ENCODE measurements around the gene PODXL2. TPM values are rescaled to one million over a fixed set of nuclear protein-coding genes. Genes with fewer than 3 reads are reported as not detected.

The PODXL2 gene
- total and polyA plus RNA-seq, 9 donors = 4.7 to 8.9 (median 7.4) TPM

DNA sequence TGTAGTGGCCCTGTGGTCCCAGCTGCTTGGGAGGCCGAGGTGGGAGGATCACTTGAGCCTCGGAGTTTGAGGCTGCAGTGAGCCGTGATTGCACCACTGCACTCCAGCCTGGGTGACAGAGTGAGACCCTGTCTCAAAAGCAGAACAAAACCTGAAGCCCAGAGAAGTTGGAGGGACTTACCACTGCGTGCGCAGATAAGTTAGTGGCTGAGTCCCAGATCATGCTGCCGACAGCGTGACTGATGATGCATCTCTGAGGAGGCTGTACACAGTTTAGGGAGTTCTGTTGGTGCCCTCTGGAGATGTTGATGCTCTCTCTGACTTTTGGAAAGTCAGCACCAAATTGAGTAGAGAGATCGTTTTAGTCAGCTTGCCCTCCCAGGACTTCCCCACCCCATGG, 27.9 kb downstream of the PODXL2 start:
- no peaks in the 10 kb centered on the region for H3K27me3 ChIP-seq (ENCODE audit: control insufficient read depth, insufficient read depth, low read length)
- no peak for DNase-seq
- H3K4me3 ChIP-seq (ENCODE audit: low read length) = no peak overlapping the region
- 86% methylated on average over 5 of the region's 8 CpGs for WGBS (ENCODE audit: insufficient coverage)
- no peak overlapping the region for H3K27ac ChIP-seq (ENCODE audit: low read length)
- no peaks in the 10 kb centered on the region for H3K36me3 ChIP-seq (ENCODE audit: control insufficient read depth, insufficient read depth, low read length)
- H3K9me3 ChIP-seq (replicated peaks; ENCODE audit: control insufficient read depth, low read depth, low read length) = no peaks in the 10 kb centered on the region
- H3K4me1 ChIP-seq (ENCODE audit: control insufficient read depth, insufficient read depth, low read length) = peaks cover 9% of the 10 kb centered on the region

DNA sequence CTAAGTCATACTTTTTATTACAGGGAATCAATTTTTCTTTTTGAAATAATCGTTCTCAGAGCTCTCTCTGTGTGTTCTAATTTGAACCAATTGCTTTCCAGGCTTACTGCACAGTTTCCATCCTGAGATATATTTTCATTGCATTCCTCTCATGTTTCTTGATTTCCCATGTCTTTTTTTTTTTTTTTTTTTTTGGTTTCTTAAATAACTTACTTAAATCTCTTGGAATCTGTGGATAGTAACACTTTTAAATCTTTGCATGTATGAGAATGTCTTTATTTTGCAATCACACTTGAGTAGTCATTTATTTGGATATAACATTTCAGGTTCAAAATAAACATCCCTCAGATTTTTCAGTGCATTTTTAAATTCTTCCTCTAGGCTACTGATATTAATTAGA, 29.2 kb downstream of the PODXL2 start:
- DNase-seq = no peak
- no CpG with 5 or more reads among the region's 1 CpG for whole genome bisulfite sequencing (ENCODE audit: insufficient coverage)

DNA sequence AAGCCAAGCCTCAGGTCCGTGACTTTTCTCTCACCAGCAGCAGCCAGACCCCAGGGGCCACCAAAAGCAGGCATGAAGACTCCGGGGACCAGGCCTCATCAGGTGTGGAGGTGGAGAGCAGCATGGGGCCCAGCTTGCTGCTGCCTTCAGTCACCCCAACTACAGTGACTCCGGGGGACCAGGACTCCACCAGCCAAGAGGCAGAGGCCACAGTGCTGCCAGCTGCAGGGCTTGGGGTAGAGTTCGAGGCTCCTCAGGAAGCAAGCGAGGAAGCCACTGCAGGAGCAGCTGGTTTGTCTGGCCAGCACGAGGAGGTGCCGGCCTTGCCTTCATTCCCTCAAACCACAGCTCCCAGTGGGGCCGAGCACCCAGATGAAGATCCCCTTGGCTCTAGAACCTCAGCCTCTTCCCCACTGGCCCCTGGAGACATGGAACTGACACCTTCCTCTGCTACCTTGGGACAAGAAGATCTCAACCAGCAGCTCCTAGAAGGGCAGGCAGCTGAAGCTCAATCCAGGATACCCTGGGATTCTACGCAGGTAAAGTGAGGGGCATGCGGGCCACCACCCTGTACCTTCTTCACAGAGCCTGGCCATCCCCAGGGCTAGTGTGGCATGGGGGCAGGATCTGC, 31.8 kb downstream of the PODXL2 start:
- Histone ChIP-seq H3K27ac (ENCODE audit: low read length) (no peak overlapping the region), H3K4me1 (ENCODE audit: control insufficient read depth, insufficient read depth, low read length) (peaks cover 2% of the 10 kb centered on the region), H3K4me3 (ENCODE audit: low read length) (no peak overlapping the region), H3K36me3 (ENCODE audit: control insufficient read depth, insufficient read depth, low read length) (no peaks in the 10 kb centered on the region), H3K9me3 (replicated peaks; ENCODE audit: control insufficient read depth, low read depth, low read length) (no peaks in the 10 kb centered on the region), H3K27me3 (ENCODE audit: control insufficient read depth, insufficient read depth, low read length) (no peaks in the 10 kb centered on the region)
- DNase-seq = no peak
- 99% methylated on average over 8 of the region's 10 CpGs for WGBS (ENCODE audit: insufficient coverage)

More for the DNA sequence above, 29.2 kb downstream of the PODXL2 start:
- Histone ChIP-seq H3K4me1 (ENCODE audit: control insufficient read depth, insufficient read depth, low read length) (peaks cover 5% of the 10 kb centered on the region), H3K27me3 (ENCODE audit: control insufficient read depth, insufficient read depth, low read length) (no peaks in the 10 kb centered on the region), H3K9me3 (replicated peaks; ENCODE audit: control insufficient read depth, low read depth, low read length) (no peaks in the 10 kb centered on the region), H3K27ac (ENCODE audit: low read length) (no peak overlapping the region), H3K36me3 (ENCODE audit: control insufficient read depth, insufficient read depth, low read length) (no peaks in the 10 kb centered on the region), H3K4me3 (ENCODE audit: low read length) (no peak overlapping the region)

DNA sequence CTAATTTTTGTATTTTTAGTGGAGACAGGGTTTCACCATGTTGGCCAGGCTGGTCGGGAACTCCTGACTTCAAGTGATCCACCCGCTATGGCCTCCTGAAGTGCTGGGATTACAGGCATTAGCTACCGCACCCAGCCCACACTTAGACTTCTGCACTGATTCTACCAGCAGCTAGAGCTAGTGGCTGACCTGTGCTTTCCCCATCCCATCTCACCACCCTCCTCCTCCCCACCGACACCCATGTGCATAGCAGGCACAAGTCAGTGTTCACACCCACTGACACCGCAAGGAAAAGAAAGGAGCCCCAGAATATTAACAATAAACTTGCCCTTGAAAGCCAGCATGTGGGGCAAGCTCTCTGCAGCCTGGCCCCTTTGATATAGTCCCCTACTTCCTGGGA, 32.6 kb downstream of the PODXL2 start:
- no peaks in the 10 kb centered on the region for H3K36me3 ChIP-seq (ENCODE audit: control insufficient read depth, insufficient read depth, low read length)
- WGBS (ENCODE audit: insufficient coverage) = 81% methylated on average over 5 of the region's 5 CpGs
- H3K4me1 ChIP-seq (ENCODE audit: control insufficient read depth, insufficient read depth, low read length) = peaks cover 2% of the 10 kb centered on the region
- no peak for DNase-seq
- H3K27ac ChIP-seq (ENCODE audit: low read length) = no peak overlapping the region
- H3K27me3 ChIP-seq (ENCODE audit: control insufficient read depth, insufficient read depth, low read length) = no peaks in the 10 kb centered on the region
- H3K9me3 ChIP-seq (replicated peaks; ENCODE audit: control insufficient read depth, low read depth, low read length) = no peaks in the 10 kb centered on the region
- H3K4me3 ChIP-seq (ENCODE audit: low read length) = no peak overlapping the region

DNA sequence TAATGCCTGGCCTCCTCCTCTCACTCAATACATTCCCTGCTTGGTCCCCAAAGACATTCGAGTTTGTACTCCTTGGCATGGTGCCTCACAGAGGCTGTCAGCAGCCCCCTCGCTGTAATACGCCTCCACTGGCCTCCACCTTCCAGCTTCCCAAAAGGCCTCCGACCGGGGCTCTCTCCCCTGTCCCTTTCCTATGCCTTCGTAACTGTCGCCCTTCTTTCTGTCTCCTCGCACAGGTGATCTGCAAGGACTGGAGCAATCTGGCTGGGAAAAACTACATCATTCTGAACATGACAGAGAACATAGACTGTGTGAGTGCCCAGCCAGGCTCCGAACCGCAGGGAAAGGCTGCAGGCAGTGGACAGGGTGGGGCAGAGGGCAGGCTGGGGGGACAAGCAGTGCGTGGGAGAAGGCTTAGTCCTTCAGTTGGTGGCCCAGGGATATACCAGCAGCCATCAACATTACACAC, 33.0 kb downstream of the PODXL2 start:
- DNase-seq = peak; percentile 53
- Histone ChIP-seq H3K27me3 (ENCODE audit: control insufficient read depth, insufficient read depth, low read length) (no peaks in the 10 kb centered on the region), H3K4me3 (ENCODE audit: low read length) (no peak overlapping the region), H3K4me1 (ENCODE audit: control insufficient read depth, insufficient read depth, low read length) (peaks cover 2% of the 10 kb centered on the region), H3K36me3 (ENCODE audit: control insufficient read depth, insufficient read depth, low read length) (no peaks in the 10 kb centered on the region), H3K9me3 (replicated peaks; ENCODE audit: control insufficient read depth, low read depth, low read length) (no peaks in the 10 kb centered on the region), H3K27ac (ENCODE audit: low read length) (no peak overlapping the region)
- WGBS (ENCODE audit: insufficient coverage) = 31% methylated on average over 6 of the region's 11 CpGs

DNA sequence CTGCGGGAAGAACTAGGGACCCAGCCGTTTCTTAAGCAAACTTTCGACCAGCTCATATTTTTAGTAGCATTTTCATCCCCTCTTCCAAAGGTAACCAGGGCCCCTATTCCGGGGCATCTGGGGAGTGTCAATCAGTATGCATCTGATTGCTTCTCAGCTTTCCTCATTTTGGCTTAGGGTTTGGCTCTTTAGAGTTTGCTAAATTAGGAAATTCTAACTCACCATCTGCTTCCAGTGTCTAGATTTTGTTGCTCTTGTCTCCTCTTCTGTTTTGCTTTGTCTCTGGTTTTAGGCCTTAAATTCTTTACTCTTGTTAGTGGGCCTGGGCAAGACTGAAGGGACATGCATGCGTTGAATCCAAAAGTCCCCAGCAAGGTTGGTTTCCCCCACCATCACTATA, 34.2 kb downstream of the PODXL2 start:
- Histone ChIP-seq H3K36me3 (ENCODE audit: control insufficient read depth, insufficient read depth, low read length) (no peaks in the 10 kb centered on the region), H3K4me1 (ENCODE audit: control insufficient read depth, insufficient read depth, low read length) (peaks cover 7% of the 10 kb centered on the region), H3K4me3 (ENCODE audit: low read length) (no peak overlapping the region), H3K27me3 (ENCODE audit: control insufficient read depth, insufficient read depth, low read length) (no peaks in the 10 kb centered on the region), H3K9me3 (replicated peaks; ENCODE audit: control insufficient read depth, low read depth, low read length) (no peaks in the 10 kb centered on the region), H3K27ac (ENCODE audit: low read length) (no peak overlapping the region)
- 84% methylated on average over 3 of the region's 5 CpGs for WGBS (ENCODE audit: insufficient coverage)
- no peak for DNase-seq

DNA sequence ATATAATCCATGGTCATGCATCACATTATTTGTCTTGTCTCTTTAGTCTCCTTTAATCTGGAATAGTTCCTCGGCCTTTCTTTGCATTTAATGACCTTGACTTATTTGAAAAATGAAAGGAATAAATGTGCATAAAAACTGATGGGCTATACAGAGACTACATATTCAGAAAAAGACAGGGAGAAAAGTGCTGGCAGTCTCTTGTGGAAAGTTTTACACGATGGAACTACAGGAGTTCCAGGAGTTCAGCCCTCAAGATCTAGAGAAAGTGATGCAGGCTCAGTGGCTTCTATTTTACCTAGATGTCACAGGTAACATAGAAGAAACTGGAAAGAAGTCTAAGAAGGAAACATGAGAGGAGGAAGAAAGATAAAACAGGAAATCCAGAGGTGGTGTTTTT, 36.2 kb downstream of the PODXL2 start:
- Histone ChIP-seq H3K4me1 (ENCODE audit: control insufficient read depth, insufficient read depth, low read length) (peaks cover 5% of the 10 kb centered on the region), H3K9me3 (replicated peaks; ENCODE audit: control insufficient read depth, low read depth, low read length) (no peaks in the 10 kb centered on the region), H3K27ac (ENCODE audit: low read length) (no peak overlapping the region), H3K27me3 (ENCODE audit: control insufficient read depth, insufficient read depth, low read length) (no peaks in the 10 kb centered on the region), H3K36me3 (ENCODE audit: control insufficient read depth, insufficient read depth, low read length) (no peaks in the 10 kb centered on the region), H3K4me3 (ENCODE audit: low read length) (no peak overlapping the region)
- WGBS (ENCODE audit: insufficient coverage) = 57% methylated on average over 1 of the region's 2 CpGs
- peak; percentile 65 for DNase-seq

DNA sequence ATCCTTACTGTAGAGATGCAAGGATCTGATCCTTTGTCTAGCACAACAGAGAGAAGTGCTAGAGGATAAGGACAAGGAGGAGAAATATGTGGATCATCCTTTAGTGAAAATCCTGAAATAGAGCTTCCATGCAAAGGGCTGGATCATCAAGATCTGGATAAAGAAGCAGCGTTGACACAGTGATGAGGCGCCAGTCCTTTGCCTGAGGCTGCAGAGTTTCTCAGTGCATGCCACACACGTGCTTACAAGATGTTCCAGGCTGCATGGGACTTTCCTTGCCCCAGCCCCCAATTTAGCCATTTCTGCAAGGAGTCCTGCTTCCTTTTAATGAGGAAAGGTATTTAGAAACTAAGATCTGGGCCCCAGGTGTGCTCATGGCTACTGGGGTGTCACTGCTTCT, 36.6 kb downstream of the PODXL2 start:
- Histone ChIP-seq H3K36me3 (ENCODE audit: control insufficient read depth, insufficient read depth, low read length) (no peaks in the 10 kb centered on the region), H3K4me3 (ENCODE audit: low read length) (no peak overlapping the region), H3K4me1 (ENCODE audit: control insufficient read depth, insufficient read depth, low read length) (peaks cover 5% of the 10 kb centered on the region), H3K27me3 (ENCODE audit: control insufficient read depth, insufficient read depth, low read length) (no peaks in the 10 kb centered on the region), H3K27ac (ENCODE audit: low read length) (no peak overlapping the region), H3K9me3 (replicated peaks; ENCODE audit: control insufficient read depth, low read depth, low read length) (no peaks in the 10 kb centered on the region)
- no peak for DNase-seq
- 95% methylated on average over 2 of the region's 3 CpGs for WGBS (ENCODE audit: insufficient coverage)

DNA sequence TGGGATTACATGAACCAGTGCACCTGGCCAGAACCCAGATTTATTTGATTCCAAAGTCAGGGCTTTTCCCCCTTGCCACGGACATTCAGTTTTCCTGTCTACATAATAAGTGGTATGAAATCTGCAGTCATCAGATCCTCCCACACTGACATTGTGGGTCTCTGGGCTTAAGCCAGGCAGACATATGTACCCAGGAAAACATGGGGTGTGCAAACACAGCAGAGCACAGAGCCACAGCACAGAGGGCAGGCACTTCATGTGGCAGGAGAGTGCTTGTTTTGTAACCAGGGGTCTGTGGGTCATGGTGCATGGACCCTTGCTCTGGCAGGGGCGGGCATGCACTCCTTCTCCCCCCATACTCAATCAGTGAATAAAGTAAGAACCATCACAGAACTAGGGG, 37.7 kb downstream of the PODXL2 start:
- Histone ChIP-seq H3K4me1 (ENCODE audit: control insufficient read depth, insufficient read depth, low read length) (peaks cover 10% of the 10 kb centered on the region), H3K27ac (ENCODE audit: low read length) (no peak overlapping the region), H3K36me3 (ENCODE audit: control insufficient read depth, insufficient read depth, low read length) (no peaks in the 10 kb centered on the region), H3K4me3 (ENCODE audit: low read length) (no peak overlapping the region), H3K27me3 (ENCODE audit: control insufficient read depth, insufficient read depth, low read length) (no peaks in the 10 kb centered on the region), H3K9me3 (replicated peaks; ENCODE audit: control insufficient read depth, low read depth, low read length) (no peaks in the 10 kb centered on the region)
- 100% methylated on average over 1 of the region's 2 CpGs for WGBS (ENCODE audit: insufficient coverage)
- DNase-seq = no peak

DNA sequence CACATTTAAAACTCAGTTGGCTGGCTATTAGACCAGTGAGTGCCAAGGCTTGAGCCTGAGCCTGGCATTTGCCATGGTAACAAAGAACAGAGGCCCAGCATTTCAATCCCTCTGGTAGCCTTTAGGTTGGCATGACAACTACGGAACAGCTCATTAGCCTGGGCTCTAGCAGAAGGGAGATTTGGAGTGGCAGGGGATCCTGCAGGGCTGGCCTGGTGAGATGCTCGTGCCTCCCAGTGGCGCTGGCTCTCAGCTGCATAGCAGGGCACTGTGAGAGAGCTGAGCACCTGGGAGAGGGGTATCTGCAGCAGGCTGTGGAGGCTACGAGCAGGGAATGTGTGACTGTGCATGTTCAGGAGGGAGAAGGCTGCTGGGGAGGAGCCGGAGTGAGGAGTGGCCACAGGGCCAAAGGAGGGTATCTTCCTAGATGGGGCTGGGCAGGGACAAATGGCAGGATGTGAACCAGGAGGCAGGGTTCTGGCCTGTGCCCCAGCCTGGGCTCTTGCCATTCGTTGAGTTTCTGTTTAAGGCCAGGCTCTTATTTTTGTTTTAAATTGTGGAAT, 38.2 kb downstream of the PODXL2 start:
- 79% methylated on average over 5 of the region's 6 CpGs for WGBS (ENCODE audit: insufficient coverage)
- no peak for DNase-seq

More for the DNA sequence above, 38.2 kb downstream of the PODXL2 start:
- H3K27me3 ChIP-seq (ENCODE audit: control insufficient read depth, insufficient read depth, low read length) = no peaks in the 10 kb centered on the region
- H3K9me3 ChIP-seq (replicated peaks; ENCODE audit: control insufficient read depth, low read depth, low read length) = no peaks in the 10 kb centered on the region
- H3K4me1 ChIP-seq (ENCODE audit: control insufficient read depth, insufficient read depth, low read length) = peaks cover 15% of the 10 kb centered on the region
- H3K27ac ChIP-seq (ENCODE audit: low read length) = no peak overlapping the region
- H3K36me3 ChIP-seq (ENCODE audit: control insufficient read depth, insufficient read depth, low read length) = no peaks in the 10 kb centered on the region
- no peak overlapping the region for H3K4me3 ChIP-seq (ENCODE audit: low read length)

Measured in muscle of leg (tissue), 11 donors.